KBM-7 (cell line): Measurements from ENCODE around the gene HS3ST1.
"Not testable (repeated sequence)": the region's sequence is repeated elsewhere in the genome, so short reads cannot be mapped to it uniquely, and the experiment has no call there.

Experiments
- DNase-seq: peaks from one replicate; pipeline ENCODE4 v3.0.0-alpha.2; 2015
- in situ Hi-C: fragments of 300-500 bp; cut with MboI; formaldehyde crosslinking; loops from 2 replicates; pipeline ENCODE4 v1.14.3; 2020; ENCODE audit warnings: low sequenced_read_pairs, low pct_unique_long_range_greater_than_20kb, mixed read lengths

HS3ST1 gene

DNA sequence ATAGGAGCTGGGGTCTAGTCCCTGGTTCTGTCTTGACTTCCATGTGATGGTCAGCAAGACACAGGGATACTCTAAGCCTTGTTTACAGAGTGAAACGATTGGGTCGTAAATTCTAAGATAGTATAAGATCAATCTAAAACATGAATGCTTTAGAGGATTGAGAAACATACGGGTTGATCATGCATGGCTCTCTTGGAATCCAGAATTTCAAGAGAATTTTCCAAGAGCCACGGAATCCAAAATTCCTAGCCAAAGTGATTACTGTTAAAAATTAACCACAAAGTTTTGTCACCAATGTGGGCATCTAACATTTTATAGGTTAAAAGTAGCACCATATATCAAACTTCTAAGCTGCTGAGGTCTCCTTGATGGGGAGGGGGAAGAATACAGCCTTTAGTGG is 16.5 kb downstream of the HS3ST1 start:
- DNase-seq = no peak
- in situ Hi-C loops = no loop called here

DNA sequence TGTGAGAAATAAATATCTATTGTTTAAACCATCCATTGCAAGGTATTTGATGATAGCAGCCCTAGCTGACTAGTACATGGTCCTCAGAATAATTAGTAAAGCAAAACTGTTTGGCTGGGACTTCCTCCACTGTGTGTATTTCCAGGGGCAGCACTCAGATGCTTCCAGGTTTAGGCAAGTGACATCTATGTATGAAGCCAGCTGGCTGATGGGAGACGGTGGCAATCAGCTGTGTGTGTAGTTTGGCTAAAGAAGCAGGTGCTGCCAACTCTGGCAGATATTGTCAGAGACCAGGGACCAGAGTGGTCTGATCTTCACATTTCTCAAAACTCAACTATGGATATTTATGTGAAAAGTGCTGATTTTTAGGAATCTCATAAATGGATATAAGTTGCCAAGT is 19.1 kb downstream of the HS3ST1 start:
- in situ Hi-C loops = no loop called here
- DNase-seq = no peak

DNA sequence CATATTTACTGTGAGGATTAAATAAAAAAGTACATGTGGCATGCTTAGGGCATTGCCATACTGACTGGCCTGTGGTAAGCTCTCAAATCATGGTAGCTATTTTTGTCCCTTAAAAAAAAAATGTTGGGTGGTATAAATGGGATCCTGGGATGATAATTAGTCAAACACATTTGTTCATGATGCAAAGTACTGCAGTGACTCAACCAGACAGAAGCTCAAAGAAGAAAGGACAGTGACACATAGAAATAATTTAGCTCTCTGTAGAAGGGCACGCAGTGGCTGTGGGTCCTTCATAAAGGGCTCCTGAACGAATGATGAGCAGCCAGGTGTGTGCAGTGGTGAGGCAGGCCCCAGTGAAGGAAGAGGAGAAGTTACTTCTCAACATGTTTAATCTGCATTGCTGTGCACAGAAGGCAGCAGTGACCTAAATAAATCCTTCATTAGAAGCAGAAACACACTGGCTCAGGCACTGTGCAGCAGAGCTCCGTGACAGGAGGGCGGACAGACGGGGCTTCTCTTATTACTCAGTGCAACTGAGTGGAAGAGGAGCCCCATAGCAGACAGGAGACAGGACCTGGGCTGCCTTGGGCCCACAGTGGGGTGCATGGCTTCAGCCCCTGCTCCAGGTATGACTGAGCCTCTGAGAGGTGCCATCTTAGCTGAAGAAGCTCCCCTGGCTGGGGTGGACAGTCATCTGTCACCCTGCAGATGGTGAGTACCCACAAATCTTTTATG is 20.3 kb downstream of the HS3ST1 start:
- DNase-seq = no peak
- in situ Hi-C loops = no loop called here

DNA sequence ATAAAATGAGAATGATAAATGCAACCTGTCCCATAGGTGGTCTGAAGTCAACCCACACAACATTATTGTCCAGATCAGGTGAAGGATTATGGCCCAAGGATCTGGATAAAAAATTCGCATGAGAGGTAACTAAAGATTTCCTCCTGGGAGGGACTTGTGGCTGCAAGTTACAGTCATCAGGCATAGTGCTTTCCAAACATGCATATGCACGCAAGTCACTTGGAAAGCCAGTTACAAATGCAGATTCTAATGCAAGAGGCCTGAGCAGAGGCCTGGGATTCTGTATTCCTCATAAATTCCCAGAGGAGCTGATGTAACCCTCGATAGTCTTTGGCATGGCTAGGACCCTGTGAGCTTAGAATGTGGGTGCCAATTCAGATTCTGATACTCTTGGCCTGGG is 21.1 kb downstream of the HS3ST1 start:
- in situ Hi-C loops = no loop called here
- DNase-seq = no peak

DNA sequence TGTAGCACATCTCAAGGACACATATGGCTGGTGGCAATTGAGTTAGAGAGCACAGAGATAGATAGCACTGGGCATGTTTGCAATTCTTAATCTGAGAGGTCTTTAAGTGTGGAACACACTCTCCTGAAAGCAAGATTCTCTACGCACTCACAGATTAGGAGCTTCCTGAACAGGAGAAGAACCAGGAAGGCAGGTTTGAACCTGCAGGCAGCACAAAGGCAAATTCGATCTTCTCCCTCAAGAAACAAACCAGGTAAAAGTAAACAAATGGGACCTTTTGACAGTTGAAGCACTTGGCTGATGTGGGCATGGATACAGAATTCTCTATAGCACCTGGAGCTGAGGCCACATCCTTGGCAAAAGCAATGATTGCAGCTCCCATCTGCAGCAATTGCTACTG is 24.3 kb downstream of the HS3ST1 start:
- DNase-seq = no peak
- in situ Hi-C loops = no loop called here

DNA sequence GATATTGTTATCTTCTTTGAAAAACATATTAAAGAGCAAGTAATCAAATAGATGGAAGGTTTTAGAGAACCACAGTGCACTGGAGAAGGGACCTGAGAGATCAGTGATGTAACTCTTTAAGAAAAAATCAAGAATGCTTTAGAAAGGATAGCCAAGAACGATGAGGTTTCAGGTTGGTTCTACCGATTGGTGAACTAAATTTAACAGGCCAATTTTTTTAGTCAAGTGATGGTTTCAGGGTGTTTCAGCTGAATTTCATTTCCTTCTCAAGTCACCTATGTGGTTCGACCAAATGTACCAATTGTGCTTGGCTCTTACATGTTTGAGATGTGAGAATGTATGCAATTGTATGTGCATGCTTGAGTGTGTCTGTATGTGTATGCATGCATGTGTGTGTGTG is 26.5 kb downstream of the HS3ST1 start:
- no peak for DNase-seq
- in situ Hi-C loops = no loop called here

DNA sequence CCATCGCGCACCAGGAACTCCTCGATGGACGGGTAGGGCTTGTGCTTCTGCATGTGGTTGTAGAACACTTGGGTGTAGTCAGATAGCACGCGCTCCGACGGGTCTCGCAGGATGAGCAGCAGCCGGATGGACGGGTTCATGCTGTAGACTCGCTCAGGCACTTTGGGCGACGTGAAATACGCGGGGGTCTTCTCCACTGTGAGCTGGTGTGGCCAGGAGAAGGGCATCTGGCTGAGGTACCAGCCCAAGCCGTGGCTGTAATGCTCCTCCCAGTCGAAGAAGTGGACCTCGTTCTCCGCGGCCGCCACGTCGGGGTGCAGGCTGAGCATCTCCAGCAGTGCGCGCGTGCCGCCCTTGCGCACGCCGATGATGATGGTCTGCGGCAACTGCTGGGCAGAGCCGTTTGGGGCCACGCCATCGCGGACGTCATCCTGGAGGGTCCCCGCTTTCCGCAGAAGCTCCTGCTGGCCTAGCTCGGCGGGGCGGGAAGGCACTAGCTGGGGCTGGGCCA is 29.2 kb downstream of the HS3ST1 start:
- no peak for DNase-seq
- in situ Hi-C loops = no loop called here

DNA sequence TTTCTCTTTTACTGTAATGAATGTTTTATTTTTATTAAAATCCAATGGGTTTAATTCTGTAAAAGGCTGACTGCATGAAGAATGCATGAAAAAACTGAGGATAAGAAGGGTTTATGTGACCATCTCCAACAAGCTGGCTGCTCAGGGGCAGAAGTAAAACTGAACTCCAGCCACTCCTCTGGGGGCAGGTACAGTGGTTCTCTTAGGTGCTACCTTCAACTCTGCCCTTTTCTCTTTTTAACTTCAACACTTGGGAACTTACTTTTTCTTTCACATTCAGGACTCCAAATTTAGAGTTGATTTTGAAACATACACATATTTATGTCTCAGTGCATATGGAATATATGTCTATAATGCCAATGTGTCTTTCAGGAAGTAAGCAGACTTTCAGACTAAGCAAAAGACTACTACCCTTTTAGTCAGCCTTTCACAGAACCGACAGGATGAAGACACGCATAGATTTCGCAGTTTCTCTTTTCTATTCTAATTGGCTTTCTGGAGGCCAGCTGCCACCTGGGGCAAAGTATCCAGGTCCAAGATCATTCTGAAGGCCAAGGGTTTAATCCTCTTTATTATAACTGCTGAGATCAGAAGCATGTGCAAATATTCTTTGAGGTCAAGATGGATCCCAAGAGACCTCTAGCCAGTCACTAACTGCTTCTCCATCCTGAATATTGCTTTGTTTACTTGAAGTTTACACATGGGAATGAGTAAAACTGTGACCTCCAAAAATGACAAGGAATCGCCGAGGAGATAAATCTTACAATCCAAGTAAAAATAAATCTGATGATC is 30.7 kb downstream of the HS3ST1 start:
- in situ Hi-C loops = no loop called here
- no peak for DNase-seq

DNA sequence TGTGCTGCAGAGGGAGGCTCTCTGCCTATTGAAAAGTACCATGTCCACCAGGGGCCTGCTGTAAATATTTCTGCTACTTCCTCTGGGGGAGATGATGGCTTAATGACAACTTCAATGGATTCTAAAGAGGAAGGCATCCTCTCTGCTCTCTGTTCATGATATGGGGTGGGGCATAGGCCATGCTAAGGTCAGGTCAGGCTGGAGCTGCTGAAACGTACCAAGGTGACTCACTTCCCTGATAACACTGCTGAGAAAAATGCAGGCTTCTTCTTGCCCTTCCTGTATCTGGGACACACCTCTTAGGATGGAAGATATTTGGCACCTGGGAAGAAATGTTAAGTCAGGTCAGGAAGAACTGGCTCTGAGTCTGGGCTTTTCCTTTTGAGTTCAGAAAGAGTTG is 31.5 kb downstream of the HS3ST1 start:
- DNase-seq = no peak
- in situ Hi-C loops = no loop called here

DNA sequence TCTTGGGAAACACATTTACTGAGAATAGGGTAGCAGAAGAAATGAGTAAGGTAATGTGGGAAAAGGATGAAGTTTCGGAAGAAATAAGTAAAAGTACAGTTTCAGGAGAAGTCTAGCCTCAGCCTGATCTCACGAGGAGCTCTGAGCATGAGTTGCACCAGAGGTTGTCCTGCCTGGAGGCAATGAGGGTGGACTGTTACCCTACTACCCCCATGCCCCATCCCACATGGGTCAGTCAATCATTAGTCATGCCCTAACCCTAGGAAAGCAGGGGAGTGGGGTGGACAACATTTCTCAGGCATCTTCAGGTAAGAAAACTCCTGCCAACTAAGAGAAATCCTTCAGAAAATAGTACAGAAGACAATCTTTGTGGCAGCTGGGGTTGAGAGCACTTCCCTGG is 35.1 kb downstream of the HS3ST1 start:
- in situ Hi-C loops = no loop called here
- no peak for DNase-seq

DNA sequence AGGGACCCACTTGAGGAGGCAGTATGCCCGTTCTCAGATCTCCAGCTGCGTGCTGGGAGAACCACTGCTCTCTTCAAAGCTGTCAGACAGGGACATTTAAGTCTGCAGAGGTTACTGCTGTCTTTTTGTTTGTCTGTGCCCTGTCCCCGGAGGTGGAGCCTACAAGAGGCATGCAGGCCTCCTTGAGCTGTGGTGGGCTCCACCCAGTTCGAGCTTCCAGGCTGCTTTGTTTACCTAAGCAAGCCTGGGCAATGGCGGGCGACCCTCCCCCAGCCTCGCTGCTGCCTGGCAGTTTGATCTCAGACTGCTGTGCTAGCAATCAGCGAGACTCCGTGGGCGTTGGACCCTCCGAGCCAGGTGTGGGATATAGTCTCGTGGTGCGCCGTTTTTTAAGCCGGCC is 44.6 kb downstream of the HS3ST1 start:
- DNase-seq, in situ Hi-C loops: not testable (repeated sequence)

DNA sequence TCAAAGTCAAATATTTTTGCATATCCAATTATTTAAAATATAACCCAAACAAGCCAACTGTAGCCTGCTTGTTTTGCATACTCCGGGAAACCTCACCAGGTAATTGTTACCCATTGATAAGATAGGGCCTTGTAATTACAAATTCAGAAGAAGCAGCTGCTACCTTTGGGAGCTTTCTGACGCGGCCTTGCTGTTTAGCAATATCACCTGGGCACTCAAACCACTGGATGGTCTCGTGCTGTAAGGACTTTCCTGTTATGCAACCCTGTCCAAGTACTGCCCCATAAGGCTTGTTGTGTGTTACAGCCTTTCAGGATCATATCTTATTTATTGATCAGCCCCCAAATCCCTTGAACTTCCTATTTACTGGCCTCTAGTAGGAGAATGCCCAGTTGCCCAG is 52.1 kb downstream of the HS3ST1 start:
- DNase-seq = no peak
- in situ Hi-C loops = no loop called here

DNA sequence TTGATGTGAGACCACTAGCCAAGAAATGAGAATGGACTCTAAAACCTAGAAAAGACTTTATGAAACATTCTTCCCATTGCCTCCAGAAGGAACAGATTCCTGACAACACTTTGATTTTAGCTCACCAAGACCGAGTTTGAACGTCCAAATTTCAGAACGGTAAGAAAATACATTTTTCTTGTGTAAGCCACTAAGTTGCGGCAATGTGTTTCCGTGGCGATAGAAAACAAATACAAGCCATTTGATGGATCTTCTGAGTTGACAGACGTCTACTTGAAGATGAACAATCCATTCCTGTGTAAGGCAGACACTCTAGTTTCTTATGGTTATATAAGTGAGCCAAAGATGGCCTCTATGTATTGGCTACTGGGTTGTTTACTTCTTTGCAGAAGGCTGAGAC is 52.5 kb downstream of the HS3ST1 start:
- in situ Hi-C loops = no loop called here
- DNase-seq = no peak

DNA sequence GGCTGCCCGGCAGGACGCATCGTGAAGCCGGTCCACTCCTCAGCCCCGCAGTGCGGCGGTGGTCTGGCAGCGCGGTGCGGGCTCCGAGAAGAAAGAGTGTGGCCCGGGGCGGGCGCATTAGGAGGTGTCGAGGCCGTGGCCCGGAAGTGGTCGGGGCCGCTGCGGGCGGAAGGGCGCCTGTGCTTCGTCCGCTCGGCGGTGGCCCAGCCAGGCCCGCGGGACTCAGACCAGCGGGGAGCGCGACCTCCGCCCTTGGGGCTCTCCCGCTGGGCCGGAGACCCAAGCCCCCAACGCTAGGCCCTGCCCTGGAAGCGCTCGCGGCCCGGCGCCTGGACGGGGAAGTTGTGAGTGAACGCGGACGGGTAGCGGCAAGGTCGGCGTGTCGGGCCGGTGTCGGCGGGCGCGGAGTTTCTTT is 60.0 kb downstream of the HS3ST1 start:
- no peak for DNase-seq
- in situ Hi-C loops = no loop called here

DNA sequence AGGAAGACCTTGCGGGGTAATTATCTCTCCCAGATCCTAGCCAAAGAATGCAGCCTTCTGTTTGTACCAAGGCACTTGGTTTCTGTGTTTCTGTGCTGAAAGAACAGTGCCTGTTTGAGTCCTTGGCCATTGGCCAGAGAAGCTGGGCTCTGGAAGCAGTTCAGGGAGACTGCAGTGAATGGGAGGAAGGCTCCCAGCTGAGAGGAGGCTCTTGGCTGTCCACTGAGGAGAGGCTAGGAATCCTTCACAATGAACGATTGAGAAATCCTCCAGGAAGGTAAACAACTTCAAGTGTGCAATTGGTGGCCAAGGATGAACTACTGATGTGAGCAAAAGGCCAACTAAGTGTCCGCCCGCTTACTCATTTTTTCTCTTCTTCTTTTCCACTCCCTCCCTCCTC is 61.3 kb downstream of the HS3ST1 start:
- DNase-seq = no peak
- in situ Hi-C loops = no loop called here

DNA sequence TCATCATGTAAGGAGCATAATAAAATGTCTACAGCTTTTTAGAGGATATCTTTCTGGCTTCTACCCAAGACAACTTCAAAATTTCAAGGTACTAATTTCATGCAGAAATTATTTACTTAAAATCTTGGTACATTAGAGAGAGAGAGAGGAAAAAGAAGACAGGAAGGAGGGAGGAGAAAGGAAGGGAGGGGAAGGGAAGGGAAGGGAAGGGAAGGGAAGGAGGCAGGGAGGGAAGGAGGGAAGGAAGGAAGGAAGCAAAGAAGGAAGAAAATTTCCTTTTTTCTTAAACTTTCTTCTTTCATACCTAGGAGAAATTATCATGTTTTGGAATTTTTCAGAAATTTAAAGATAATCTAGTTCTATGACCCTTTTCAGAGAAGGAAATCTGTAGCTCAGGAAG is 61.8 kb downstream of the HS3ST1 start:
- in situ Hi-C loops = no loop called here
- no peak for DNase-seq

DNA sequence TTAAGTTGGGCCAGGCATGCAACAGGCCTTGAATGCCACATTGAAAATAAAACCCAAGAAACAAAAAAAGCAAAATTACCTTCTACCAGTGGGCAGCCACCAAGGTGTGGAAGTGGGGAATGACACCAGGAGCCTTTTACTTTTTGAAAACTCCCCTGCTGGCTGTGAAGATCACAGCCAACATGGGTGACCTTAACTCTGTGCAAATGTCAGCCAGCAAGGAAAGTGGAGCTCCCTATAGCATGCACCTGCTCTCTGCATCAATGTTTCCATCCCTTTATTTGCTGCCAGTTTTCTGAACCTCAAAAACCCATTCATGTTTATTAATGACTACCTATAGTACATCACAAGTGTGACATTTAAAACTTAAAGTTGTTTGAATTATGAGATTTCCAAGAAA is 63.7 kb downstream of the HS3ST1 start:
- DNase-seq = no peak
- in situ Hi-C loops = no loop called here

DNA sequence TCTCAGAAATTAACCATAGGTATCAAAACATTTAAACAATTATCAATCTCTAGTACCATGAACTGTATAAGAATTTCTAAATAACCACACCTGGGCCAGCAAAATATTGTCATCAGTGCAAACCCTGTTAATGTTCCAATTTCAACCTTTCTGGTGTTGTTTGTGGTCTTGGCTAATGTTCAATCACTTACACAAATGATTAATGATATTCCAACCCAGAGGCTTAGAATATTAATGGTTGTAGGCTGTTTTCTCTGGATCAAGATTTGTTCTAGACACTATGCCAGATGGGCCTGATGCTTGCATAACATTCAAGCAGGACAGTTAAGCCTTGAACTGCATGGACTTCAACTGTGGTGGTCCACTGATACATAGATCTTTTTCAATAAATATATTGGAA is 69.1 kb downstream of the HS3ST1 start:
- in situ Hi-C loops = no loop called here
- DNase-seq = no peak

DNA sequence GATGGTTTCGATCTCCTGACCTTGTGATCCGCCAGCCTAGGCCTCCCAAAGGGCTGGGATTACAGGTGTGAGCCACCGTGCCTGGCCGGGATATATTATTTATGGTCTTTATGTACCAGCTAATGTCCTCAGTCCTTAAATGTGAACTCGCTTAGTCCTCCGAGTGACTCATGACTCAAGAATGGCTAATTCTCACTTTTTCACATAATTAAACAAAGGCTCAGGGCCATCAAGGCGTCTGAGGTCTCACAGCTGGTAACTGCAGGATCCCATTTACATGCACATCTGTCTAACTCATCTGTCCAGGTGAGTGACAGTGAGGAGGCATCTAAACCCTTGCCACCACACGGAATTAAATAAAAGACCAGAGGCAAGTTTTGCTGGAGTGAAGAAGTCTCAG is 73.5 kb downstream of the HS3ST1 start:
- DNase-seq = no peak

DNA sequence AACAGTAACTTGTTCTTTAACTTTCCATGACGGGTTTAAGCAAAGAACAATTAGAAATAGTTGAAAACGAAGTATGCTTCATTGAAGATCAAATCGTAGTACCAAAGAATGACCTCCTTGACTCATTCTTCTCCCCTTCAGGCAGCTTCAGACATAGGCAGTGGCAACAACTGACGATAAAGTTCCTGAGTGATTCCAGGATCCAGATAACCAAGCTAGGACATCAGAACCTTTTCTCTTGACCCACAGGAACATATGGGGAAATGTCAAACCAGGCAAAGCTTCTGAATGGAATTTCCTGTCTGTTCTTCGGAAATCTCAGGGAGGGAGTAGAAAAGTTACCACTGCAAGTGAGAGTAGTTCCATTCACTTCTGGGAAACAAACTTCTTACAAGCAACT is 74.2 kb downstream of the HS3ST1 start:
- DNase-seq = no peak
- in situ Hi-C loops = no loop called here

More for the DNA sequence above, 73.5 kb downstream of the HS3ST1 start:
- in situ Hi-C loops = no loop called here
